PFSK-1 (cell line): Measurements from ENCODE around the gene SORCS1.

Source experiments
- FOXP2 ChIP-seq: optimal IDR thresholded peaks from 2 replicates; pipeline ENCODE3; 2011; ENCODE audit warnings: borderline replicate concordance, control low read depth, inconsistent platforms; ENCODE audit not compliant: insufficient read depth; ENCODE audit errors: extremely low read length, extremely low read depth
- POLR2AphosphoS5 ChIP-seq: IDR thresholded peaks from 2 replicates; pipeline ENCODE4 v1.6.1; 2012; ENCODE audit warnings: low read depth, mild to moderate bottlenecking, control low read depth, low read length, moderate library complexity
- SIN3A ChIP-seq: IDR thresholded peaks from 2 replicates; pipeline ENCODE4 v1.6.1; 2012; ENCODE audit warnings: mild to moderate bottlenecking, low read length, moderate library complexity, borderline replicate concordance; ENCODE audit not compliant: insufficient read depth
- TAF1 ChIP-seq: IDR thresholded peaks from 2 replicates; pipeline ENCODE4 v1.6.1; 2012; ENCODE audit warnings: low read length, control low read depth, borderline replicate concordance; ENCODE audit not compliant: insufficient read depth
- TF ChIP-seq, protein P1 (sequence below), 2 experiments: IDR thresholded peaks; 2 replicates each; pipeline versions ENCODE4 v1.6.1 to v1.8.0; 2011 to 2012; ENCODE audit warnings: low read depth in 2 of 2, low read length in 2 of 2, control low read depth in 1 of 2, inconsistent platforms in 1 of 2, mild to moderate bottlenecking in 1 of 2, moderate library complexity in 1 of 2; ENCODE audit not compliant: insufficient read depth in 1 of 2

DNA sequence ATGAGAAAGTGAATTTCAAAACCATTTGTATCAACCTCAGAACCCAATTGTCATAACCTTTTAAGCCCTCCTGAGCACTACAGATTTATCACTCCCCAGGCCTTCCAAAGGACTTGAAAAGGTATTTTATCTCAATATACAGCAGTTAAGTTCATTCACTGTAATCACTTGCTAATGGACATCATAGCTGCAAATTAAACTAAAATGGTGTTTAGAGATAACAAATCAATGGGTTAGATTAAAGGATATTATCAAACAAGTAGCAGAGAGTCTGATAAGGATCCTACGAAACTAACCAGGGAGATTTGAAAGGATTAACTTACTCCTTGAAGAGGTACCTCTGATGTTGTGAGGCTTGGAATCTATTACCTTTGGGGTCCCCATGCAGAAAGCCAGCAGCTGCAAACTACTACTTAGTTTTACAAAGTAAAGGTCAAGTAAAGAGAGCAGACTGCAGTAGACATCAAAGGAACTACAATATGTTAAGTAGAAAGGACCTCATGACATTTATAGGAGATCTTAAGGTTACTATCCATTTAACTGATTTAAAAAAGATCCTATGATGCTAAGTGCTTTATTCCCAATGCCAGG lies 359.4 kb downstream of the SORCS1 start:
- no peak for TF ChIP-seq POLR2AphosphoS5
- TF ChIP-seq SIN3A = no peak
- TF ChIP-seq TAF1 = no peak
- TF ChIP-seq, protein P1, sequence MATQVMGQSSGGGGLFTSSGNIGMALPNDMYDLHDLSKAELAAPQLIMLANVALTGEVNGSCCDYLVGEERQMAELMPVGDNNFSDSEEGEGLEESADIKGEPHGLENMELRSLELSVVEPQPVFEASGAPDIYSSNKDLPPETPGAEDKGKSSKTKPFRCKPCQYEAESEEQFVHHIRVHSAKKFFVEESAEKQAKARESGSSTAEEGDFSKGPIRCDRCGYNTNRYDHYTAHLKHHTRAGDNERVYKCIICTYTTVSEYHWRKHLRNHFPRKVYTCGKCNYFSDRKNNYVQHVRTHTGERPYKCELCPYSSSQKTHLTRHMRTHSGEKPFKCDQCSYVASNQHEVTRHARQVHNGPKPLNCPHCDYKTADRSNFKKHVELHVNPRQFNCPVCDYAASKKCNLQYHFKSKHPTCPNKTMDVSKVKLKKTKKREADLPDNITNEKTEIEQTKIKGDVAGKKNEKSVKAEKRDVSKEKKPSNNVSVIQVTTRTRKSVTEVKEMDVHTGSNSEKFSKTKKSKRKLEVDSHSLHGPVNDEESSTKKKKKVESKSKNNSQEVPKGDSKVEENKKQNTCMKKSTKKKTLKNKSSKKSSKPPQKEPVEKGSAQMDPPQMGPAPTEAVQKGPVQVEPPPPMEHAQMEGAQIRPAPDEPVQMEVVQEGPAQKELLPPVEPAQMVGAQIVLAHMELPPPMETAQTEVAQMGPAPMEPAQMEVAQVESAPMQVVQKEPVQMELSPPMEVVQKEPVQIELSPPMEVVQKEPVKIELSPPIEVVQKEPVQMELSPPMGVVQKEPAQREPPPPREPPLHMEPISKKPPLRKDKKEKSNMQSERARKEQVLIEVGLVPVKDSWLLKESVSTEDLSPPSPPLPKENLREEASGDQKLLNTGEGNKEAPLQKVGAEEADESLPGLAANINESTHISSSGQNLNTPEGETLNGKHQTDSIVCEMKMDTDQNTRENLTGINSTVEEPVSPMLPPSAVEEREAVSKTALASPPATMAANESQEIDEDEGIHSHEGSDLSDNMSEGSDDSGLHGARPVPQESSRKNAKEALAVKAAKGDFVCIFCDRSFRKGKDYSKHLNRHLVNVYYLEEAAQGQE (IDR thresholded peaks at IDR 0.05; ENCODE audit: insufficient read depth in 1 of 2, low read depth in 2 of 2, low read length in 2 of 2) = no peak
- TF ChIP-seq FOXP2 = no peak
